HG02610 (cell line): ENCODE data around the gene ZNF827.

Experiments used
- ATAC-seq: cut with Tn5 transposase; IDR thresholded peaks from one replicate; pipeline ENCODE4 v1.9.1; 2021; ENCODE audit warnings: mild to moderate bottlenecking, moderate library complexity; ENCODE audit not compliant: unreplicated experiment

The ZNF827 gene

GRCh38 chr4:145772347-145772746 is 166.3 kb downstream of the ZNF827 start:
- no peak for ATAC-seq

- ATAC-seq: no peak
Measured at GRCh38 chr4:145770124-145770523, 168.5 kb downstream of the ZNF827 start.

- ATAC-seq: no peak
Measured at GRCh38 chr4:145769450-145770037, 169.1 kb downstream of the ZNF827 start.

- ATAC-seq: peak; percentile 79
Measured at GRCh38 chr4:145766273-145766672, 172.3 kb downstream of the ZNF827 start.

GRCh38 chr4:145763399-145763798 is 175.2 kb downstream of the ZNF827 start:
- ATAC-seq: no peak

GRCh38 chr4:145762719-145763118 is 175.9 kb downstream of the ZNF827 start:
- no peak for ATAC-seq

- ATAC-seq: no peak
Measured at GRCh38 chr4:145760961-145761929, 177.4 kb downstream of the ZNF827 start.

- ATAC-seq: no peak
Measured at GRCh38 chr4:145760176-145760575, 178.4 kb downstream of the ZNF827 start.

GRCh38 chr4:145757188-145757587 is 181.4 kb downstream of the ZNF827 start:
- ATAC-seq: no peak

- ATAC-seq: no peak
Measured at GRCh38 chr4:145756244-145756643, 182.4 kb downstream of the ZNF827 start.

- ATAC-seq: no peak
Measured at GRCh38 chr4:145755802-145756201, 182.8 kb downstream of the ZNF827 start.

- ATAC-seq: no peak
Measured at GRCh38 chr4:145743641-145744040, 195.0 kb downstream of the ZNF827 start.

GRCh38 chr4:145740806-145741205 is 197.8 kb downstream of the ZNF827 start:
- ATAC-seq: no peak

GRCh38 chr4:145739845-145740244 is 198.8 kb downstream of the ZNF827 start:
- no peak for ATAC-seq

- ATAC-seq: no peak
Measured at GRCh38 chr4:145736241-145736831, 202.3 kb downstream of the ZNF827 start.

- no peak for ATAC-seq
Measured at GRCh38 chr4:145735827-145736226, 202.8 kb downstream of the ZNF827 start.

GRCh38 chr4:145735347-145735675 is 203.3 kb downstream of the ZNF827 start:
- ATAC-seq: no peak

GRCh38 chr4:145734576-145735346 is 203.9 kb downstream of the ZNF827 start:
- ATAC-seq: no peak

- no peak for ATAC-seq
Measured at GRCh38 chr4:145734031-145734430, 204.6 kb downstream of the ZNF827 start.

GRCh38 chr4:145732895-145733880 is 205.4 kb downstream of the ZNF827 start:
- ATAC-seq: peak; percentile 90
